GM11168 (cell line): ENCODE data around the gene TUBGCP3.
"Not testable (repeated sequence)": the region's sequence is repeated elsewhere in the genome, so short reads cannot be mapped to it uniquely, and the experiment has no call there.

Experiments
- in situ Hi-C: fragments of 300-500 bp; cut with MboI; formaldehyde crosslinking; loops from one replicate; pipeline ENCODE4 v1.12.0; 2022; ENCODE audit warnings: low sequenced_read_pairs; ENCODE audit not compliant: unreplicated experiment

The TUBGCP3 gene

DNA sequence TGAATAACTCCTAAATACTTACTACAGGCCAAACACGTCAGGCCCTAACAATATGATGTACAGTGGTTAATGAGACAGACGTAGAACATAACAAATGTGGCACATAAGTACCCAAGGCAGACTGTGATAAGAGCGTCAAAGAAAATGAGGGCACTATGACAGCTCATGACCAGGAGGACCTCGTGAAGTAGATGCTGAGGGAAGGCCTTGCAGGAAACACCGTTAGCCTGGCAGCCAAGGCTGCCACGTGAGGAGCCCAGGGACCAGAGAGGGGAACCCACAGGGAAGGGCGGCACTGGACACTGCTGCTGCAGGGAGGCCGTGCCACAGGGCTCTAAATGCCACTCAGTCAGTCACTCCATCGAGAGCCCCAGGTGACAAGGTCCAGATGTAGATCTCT is 5.7 kb downstream of the TUBGCP3 start:
- in situ Hi-C loops = no loop called here

DNA sequence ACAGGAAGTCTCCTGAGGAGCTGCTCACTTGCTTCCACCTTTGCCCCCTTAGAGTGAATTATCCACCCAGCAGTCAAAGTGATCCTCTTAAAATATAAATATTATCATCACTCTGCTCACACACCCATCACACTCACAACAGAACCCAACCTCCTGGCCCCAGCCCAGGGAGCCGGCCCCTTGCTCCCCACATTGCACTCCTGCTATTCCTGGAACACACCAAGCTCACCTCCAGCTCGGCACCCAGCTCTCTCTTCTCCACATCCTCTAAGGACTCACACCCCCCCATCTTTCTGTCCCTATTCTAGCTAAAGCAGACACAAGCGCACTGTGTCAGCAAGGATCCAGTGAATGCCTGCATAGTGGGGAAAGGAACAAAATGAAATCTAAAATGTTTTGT is 7.0 kb downstream of the TUBGCP3 start:
- in situ Hi-C loops = no loop called here

DNA sequence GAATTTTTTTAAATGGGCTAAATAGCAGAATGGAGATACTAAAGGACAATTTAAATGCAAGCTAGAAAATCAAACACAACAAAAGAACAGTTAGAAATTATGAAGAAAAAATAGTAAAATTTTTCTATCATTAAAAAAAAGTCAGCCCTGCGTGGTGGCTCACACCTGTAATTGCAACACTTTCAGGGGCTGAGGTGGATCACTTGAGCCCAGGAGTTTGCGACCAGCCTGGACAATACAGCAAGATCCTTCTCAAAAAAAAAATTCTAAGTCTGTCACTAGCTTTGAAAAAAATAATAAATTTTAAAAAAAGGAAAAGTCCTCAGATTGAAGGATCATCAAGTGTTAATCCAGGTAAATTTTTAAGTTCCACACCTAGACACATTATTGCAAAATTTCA is 7.7 kb downstream of the TUBGCP3 start:
- in situ Hi-C loops = no loop called here

DNA sequence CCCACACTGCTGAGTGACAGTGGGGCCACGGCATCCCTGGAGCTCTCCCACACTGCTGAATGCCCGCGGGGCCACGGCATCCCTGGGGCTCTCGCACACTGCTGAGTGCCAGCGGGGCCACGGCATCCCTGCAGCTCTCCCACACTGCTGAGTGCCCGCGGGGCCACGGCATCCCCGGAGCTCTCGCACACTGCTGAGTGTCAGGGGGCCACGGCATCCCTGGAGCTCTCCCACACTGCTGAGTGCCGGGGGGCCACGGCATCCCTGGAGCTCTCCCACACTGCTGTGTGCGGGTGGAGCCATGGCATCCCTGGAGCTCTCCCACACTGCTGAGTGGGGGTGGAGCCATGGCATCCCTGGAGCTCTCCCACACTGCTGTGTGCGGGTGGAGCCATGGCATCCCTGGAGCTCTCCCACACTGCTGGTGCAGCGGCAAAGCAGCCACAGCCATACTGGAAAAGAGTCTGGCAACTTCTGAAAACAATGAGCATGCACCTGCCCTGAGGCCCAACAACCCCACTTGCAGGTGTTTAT is 8.6 kb downstream of the TUBGCP3 start:
- in situ Hi-C loops = no loop called here

DNA sequence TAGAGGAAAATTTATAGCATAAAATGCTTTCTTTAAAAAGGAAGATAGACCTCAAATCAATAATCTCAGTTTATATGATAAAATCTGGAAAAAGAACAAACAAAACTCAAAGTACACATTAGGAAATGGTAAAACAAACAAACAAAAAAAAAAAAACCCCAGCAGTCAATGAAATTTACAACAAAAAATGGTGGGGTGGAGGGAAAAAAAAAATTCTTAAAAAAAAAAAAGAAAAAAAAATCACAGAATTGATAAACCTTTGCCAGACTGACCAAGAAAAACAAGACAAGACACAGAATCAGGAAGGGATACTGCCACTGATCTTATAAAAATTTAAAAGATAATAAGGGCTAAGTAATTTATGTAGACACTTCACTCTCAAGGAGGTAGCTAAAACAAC is 11.2 kb downstream of the TUBGCP3 start:
- in situ Hi-C loops = no loop called here

DNA sequence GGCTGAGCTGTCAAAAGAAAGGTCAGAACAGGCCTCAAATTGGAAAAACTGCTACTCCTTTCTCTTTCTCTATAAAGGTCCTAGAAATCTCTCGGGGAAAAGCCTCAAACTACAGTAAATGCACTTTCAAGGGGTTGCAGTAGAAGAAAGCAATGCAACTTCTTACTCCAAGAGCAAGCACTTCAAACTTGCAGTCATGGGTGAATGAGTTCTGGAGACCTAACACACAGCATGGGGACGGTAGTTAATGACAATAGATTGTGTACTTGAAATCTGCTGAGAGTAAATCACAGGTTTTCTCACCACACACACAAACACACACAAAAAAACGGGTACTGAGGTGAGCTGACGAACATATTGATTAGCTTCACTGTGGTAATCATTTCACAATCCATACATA is 11.8 kb downstream of the TUBGCP3 start:
- in situ Hi-C loops = no loop called here

DNA sequence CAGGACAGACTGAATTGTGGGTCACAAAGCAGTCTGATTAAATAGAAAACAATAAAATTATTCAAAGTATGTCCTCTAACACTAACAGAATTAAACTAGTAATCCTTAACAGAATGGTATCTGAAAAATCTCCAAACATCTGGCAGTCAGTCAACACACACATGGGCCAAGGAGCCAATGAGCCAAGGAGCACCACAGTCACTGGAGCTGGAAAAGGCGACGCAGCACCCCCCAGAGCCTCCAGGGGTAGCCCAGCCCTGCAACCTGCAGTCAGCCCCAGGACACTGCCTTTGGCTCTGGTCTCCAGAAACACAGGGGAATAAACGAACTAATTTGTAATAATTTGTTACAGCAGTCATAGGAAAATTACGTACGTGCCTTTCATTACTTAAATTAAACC is 12.3 kb downstream of the TUBGCP3 start:
- in situ Hi-C loops = no loop called here

DNA sequence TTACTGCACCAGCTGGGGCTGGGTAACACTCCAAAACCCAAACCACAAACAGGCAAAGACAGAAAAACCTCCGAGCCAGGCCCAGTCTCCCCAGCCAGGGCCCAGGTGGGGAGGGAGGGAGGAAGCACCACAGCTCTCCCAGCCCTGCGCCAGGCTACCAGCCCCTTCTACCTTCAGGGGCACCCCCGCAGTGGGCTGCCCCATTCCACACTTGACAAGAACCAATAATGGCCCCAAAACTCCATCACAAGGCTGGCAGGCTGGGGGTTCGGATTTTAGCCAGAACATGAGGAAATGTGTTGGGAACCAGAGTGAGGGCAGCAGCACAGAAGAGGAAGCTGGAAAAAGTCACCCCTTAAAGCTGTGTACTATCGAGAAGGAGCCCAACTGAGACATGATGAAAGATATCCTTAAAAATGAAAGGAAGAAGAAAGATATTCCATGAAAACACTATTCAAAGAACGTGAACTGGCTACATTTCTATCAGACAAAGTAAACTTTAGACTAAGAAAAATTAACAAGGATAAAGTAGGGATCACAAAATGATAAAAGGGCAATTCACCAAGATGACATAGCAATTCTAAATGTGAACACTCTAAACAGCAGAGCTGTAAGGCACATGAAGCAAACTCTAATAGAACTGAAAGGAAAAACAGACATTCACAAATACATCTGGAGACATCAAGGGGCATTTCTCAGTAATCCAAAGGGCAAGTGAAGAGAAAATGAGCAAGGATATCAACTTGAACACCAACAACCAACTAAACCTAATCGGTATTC is 12.9 kb downstream of the TUBGCP3 start:
- in situ Hi-C loops = no loop called here

DNA sequence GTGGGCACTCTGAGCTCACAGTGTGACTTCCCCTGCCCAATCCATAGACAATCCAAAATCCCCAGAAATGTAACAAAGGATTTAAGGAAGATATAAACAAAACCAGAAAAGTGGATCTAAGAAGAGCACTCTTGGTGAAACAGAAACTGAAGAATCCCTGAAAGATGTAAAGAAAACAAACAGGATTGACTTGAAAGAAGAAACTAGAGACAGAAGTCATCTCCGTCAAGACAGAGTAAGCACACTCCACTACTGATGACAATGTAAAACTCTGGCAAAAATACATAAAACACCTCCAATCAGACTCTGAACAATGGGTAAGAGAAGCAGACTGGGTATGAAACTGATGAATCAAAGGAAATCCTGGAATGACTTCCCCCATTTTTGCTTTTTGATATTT is 13.5 kb downstream of the TUBGCP3 start:
- in situ Hi-C loops = no loop called here

DNA sequence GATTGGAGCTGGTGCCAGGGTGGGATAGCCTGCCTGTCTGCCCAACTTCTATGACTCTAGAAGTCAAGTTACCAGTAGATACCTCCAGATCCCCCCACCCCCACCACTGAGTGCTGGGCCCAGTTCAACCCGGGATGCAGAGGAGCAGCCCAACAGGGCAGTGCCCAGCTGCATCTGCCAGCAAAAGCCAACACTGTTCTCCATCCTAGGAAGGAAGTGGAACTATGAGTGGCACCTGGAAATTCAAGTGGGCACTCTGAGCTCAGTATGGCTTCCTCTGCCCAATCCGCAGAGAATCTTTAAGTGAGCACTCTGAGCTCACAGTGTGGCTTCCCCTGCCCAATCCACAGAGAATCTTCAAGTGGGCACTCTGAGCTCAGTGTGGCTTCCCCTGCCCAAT is 14.2 kb downstream of the TUBGCP3 start:
- in situ Hi-C loops = no loop called here

DNA sequence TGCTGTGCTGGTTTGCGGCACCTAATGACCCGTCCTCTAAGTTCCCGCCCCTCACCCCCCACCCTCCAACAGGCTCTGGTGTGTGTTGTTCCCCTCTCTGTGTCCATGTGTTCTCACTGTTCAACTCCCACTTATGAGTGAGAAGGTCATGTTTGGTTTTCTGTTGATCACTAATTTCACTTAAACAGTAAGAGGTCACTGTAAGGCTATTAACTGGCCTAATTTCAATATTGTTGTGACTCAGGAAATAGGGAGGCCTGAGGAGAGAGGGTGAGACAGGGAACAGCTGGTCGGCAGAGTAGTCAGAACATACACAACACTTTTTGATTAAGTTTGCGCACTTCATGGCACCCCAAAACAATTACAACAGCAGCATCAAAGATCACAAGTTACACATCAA is 15.6 kb downstream of the TUBGCP3 start:
- in situ Hi-C loops = no loop called here

DNA sequence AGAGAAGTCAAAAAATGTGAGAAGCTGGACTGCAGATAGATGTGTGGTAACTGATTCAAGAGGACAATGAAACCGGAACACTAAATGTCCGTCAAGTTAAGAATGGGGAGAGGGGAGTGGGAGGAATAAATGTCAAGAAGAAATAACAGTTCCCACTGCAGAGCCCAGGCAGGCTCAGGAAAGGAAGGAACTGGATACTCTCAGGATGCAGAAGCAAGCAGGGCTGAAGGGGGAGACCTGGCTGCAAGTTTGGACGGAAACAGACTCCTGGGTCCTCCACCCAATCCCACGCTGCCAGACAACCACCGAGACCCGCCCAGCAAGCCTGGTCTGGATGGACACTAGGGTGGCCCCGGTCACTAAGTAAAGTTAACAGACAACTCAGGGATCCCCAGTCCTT is 18.1 kb downstream of the TUBGCP3 start:
- in situ Hi-C loops = no loop called here

DNA sequence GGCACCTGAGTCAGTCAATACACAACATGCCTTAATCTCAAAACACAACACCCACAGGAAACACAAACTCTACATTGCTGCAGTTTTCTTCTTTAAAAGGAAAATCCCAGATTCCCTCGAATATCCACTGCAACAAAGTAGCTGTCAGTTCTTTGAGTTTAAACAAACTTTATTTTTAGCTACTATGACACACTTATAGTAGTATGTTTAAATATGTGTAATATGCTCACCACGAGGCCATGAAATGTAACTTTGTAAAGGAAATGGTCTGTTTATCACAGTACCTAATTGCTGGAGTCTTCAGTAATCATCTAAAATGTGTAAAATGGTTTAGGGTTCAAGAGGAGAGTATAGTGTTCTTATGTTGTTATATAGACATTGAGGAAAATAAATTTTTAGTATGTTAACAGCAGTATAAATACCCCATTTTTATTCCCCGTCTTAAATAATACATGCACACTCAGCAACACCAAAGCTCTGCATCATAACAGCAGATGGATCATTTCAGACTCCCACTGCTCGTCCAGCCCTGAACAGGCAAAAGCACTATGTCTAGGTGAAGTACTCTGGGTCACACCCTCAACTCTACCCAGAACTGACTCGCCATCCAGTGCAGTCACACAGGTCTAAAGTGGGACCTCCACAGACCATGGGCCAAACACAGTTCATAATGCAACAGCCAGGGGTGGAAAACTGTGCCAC is 20.6 kb downstream of the TUBGCP3 start:
- in situ Hi-C loops = no loop called here

DNA sequence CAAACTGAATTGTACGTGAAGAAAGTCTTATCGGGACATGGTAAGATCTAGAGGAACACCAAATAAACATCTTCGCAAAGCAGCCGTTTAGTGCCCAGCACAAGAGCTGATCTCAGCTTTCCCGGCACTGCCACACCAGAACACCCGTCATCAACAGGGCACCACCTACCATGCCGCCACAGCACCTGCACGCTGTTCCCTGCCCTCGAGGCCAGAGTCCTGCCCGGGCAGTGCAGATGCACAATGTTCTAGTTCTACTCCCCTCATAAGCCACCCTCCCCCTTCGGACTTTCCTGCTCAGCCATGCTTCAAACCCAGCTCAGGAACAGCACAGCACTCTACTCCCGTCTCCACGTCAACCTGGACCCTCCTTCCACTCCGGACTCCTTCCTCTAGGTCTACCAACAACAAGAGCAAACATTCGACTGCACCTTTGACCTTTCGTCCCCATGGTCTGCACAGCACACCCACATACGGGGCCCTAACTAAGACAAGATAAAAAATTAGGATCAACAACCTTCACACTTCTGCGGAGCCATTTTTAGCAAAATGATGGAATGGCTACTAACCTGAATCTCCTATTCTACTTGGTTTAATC is 25.1 kb downstream of the TUBGCP3 start:
- in situ Hi-C loops = no loop called here

DNA sequence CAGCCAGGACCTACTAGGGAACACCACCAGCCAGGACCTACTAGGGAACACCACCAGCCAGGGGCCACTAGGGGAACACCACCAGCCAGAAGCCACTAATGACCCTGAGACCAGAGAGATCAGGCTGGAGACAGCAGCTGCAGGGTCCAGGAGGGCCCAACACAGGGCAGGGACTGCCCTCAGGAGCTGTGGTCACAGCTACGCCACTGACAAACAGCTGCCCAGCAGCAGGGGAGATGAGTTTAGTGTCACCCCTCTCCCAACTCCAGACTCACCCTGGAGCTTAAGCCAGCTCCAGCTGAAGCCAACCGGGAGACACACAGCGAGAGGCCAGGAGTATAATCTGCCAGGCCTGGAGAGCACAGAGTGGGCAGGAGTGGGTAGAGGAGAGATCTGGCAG is 25.7 kb downstream of the TUBGCP3 start:
- in situ Hi-C loops = no loop called here

DNA sequence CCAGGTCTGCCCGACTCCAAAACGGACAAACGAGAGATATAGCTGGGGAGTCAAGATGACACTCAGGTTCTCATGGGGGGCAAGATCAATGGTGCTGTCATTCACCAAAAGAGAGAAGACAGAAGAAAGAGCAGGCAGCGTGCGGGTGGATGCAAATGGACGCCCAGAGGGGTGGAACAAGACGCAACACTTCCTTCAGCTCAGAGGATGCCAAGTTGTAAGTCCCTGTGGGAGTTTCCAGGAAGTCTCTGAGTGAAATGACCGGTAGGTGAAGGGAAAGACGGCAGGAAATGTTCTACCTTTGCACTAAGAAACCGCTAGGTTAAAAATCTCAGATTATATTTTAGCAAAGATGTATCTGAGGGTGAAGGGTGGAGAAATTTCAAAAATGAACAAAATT is 26.5 kb downstream of the TUBGCP3 start:
- in situ Hi-C loops = no loop called here

DNA sequence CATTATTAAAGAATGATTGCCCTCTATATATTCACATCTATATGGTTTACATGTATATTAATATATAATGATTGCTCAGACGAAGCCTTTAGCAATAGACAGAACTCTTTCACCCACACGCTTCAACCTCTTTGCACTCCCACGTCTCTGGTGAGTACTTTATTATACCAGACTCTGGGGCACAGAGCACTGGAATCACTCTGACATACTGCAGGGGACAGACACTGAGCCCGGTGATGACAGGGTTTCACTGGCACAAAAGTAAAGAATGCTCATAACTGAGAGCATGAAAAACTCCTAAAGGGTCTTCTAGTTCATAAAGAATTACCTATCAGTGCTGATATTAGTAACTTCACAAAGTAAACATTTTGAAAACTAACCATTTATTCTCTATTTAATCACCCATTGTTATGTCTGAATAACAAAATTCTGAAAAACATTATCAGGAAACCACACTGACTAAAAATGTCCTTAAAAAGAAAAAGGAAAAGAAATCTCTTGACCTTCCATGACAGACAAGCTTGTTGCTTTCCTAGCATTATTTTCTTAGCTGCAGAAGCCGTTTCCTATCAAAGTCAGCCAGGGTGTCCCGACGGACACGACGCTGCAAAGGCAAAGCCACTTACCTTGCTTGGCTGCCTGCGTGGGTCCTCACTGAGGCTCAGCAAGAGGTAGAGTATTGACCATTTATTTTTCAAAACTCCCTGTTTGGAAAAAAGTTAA is 29.1 kb downstream of the TUBGCP3 start:
- in situ Hi-C loops = no loop called here

DNA sequence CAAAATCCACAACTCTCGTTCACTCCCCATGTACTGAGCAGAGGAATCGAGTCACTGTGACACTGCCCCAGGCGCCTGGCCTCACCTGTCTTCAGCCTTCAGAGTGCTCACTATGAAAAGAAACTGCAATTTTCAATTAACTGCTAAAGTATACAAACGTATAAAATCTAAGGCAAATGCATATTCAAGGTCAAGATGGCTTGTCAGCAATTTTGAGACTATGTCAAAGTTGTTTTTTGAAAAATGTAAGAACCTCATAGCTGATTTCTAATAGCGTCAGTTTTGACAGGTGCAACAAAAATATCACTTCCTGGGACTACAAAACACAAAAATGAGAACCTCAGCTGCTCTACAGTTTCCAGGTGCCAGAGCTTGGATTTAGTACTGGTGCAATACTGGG is 31.4 kb downstream of the TUBGCP3 start:
- in situ Hi-C loops = no loop called here

DNA sequence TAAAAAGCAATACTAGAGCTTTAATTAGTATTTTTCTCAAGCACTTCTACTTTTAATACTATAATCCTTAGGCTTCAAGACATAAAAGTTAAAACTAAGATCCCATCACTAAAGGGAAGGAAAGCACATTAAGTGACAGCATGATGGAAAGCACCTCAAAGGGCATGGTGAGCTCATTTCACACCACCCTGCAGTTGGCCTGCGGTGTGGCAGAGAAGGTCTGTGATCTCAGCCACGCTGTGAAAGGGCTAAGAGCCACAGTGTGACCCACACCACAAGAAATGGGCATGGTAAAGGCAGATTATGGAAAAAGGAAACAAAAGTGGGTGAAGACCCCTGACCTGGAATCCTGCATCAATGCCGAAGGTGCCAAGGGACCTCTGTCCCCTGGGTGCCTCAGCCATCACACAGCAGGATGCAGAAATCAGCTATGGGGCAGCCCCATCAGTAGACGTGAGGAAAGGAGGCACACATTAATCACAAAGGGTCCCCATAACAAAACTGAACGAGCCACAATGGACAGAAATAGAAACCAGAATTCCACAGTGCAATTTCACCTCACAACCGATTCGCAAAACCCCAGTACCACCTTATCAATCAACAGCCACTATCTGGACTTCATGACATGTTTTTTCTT is 33.6 kb downstream of the TUBGCP3 start:
- in situ Hi-C loops = no loop called here

DNA sequence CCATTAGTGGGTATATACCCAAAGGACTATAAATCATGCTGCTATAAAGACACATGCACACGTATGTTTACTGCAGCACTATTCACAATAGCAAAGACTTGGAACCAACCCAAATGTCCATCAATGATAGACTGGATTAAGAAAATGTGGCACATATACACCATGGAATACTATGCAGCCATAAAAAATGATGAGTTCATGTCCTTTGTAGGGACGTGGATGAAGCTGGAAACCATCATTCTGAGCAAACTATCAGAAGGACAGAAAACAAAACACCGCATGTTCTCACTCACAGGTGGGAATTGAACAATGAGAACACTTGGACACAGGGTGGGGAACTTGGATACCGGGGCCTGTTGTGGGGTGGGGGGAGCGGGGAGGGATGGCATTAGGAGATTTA is 39.0 kb downstream of the TUBGCP3 start:
- in situ Hi-C loops = not testable (repeated sequence)
